Muscle layer of colon (tissue), 2 donors: ENCODE measurements around the gene PIK3C3.
"Not testable (repeated sequence)": the region's sequence is repeated elsewhere in the genome, so short reads cannot be mapped to it uniquely, and the experiment has no call there.

ENCODE experiments used
- H3K27ac ChIP-seq: one replicate; pipeline ENCODE4 v1.7.0; 2013; ENCODE audit warnings: low read depth, mild to moderate bottlenecking, low read length, moderate library complexity
- H3K27me3 ChIP-seq, 2 donors: one replicate each; pipeline ENCODE4 v1.7.0; 2013; ENCODE audit warnings: low read length in 2 of 2, mild to moderate bottlenecking in 2 of 2; ENCODE audit not compliant: insufficient read depth in 2 of 2, control insufficient read depth in 1 of 2
- H3K36me3 ChIP-seq: one replicate; pipeline ENCODE4 v1.7.0; 2013; ENCODE audit warnings: mild to moderate bottlenecking, low read length; ENCODE audit not compliant: insufficient read depth
- H3K4me1 ChIP-seq: one replicate; pipeline ENCODE4 v1.7.0; 2013; ENCODE audit warnings: mild to moderate bottlenecking, low read length; ENCODE audit not compliant: insufficient read depth
- H3K4me3 ChIP-seq, 2 donors: one replicate each; pipeline ENCODE4 v1.7.0; 2013; ENCODE audit warnings: low read length in 2 of 2, low read depth in 1 of 2, mild to moderate bottlenecking in 1 of 2, moderate library complexity in 1 of 2
- H3K9ac ChIP-seq: one replicate; pipeline ENCODE4 v1.7.0; 2013; ENCODE audit warnings: low read length
- H3K9me3 ChIP-seq: one replicate; pipeline ENCODE4 v1.7.0; 2013; ENCODE audit warnings: mild to moderate bottlenecking, low read length
- donor health status: abdominal sarcoma.
- donor health status: Adenocarcinoma of cecum.

Gene PIK3C3

GRCh38 chr18:42107287-42107686 lies 152.3 kb downstream of the PIK3C3 start:
- Histone ChIP-seq H3K4me1 (no peaks in the 10 kb centered on the region), H3K4me3 (no peak overlapping the region), H3K9me3 (no peaks in the 10 kb centered on the region), H3K27me3 (no peaks in the 10 kb centered on the region), H3K9ac (no peak overlapping the region), H3K27ac (no peak overlapping the region), H3K36me3 (no peaks in the 10 kb centered on the region)

DNA sequence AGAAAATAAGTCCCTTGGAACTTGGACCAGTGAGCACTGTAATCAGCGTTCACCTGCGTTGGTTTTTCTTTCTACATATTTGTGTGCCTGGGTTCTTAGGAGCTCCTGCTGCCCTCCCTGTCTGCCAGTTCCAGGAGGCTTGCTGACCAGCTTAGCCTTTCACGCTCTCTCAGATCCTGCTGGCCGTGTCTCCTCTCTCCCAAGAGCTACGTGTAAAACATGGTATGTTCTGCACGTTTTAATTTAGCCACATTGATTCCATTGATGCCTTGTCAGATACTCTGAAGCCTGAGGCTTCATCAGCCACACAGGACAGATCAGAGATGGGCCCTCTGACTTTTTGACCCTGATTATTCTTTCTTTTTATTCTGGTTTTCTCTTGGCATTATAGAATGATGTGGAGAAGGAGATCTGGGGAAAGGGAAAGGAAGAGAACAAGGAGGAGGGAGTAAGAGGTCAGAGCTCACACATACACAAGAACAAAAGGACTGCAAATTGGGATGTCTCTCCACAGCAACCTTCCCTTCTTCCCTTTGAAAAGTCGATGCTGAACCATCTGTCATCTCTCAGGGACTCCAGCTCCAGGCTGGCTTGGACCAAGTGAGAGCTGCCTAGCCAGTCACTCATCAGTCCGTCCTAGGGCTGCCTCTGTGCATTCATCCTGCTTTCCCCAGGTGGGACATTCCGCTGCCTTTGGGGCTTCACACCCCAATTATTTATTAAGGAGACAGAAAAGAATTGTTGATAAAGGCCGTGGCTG lies 152.8 kb downstream of the PIK3C3 start:
- H3K36me3 ChIP-seq = no peaks in the 10 kb centered on the region
- H3K27ac ChIP-seq = no peak overlapping the region
- H3K4me3 ChIP-seq = no peak overlapping the region
- H3K9me3 ChIP-seq = no peaks in the 10 kb centered on the region
- no peak overlapping the region for H3K9ac ChIP-seq
- H3K4me1 ChIP-seq = no peaks in the 10 kb centered on the region
- H3K27me3 ChIP-seq = no peaks in the 10 kb centered on the region

GRCh38 chr18:42112147-42112546 lies 157.1 kb downstream of the PIK3C3 start:
- not testable (repeated sequence) for H3K36me3 ChIP-seq, H3K27ac ChIP-seq, H3K4me3 ChIP-seq, H3K27me3 ChIP-seq, H3K9me3 ChIP-seq, H3K9ac ChIP-seq
- peaks cover 12% of the 10 kb centered on the region for H3K4me1 ChIP-seq

- Histone ChIP-seq H3K4me1 (peaks cover 12% of the 10 kb centered on the region), H3K9me3 (no peaks in the 10 kb centered on the region), H3K4me3 (no peak overlapping the region), H3K36me3 (no peaks in the 10 kb centered on the region), H3K9ac (no peak overlapping the region), H3K27ac (no peak overlapping the region), H3K27me3 (no peaks in the 10 kb centered on the region)
These were observed 157.8 kb downstream of the PIK3C3 start for GRCh38 chr18:42112657-42113420.

GRCh38 chr18:42113529-42114191 lies 158.6 kb downstream of the PIK3C3 start:
- Histone ChIP-seq H3K9ac (no peak overlapping the region), H3K4me1 (peaks cover 12% of the 10 kb centered on the region), H3K4me3 (no peak overlapping the region), H3K9me3 (no peaks in the 10 kb centered on the region), H3K27me3 (no peaks in the 10 kb centered on the region), H3K36me3 (no peaks in the 10 kb centered on the region), H3K27ac (no peak overlapping the region)

DNA sequence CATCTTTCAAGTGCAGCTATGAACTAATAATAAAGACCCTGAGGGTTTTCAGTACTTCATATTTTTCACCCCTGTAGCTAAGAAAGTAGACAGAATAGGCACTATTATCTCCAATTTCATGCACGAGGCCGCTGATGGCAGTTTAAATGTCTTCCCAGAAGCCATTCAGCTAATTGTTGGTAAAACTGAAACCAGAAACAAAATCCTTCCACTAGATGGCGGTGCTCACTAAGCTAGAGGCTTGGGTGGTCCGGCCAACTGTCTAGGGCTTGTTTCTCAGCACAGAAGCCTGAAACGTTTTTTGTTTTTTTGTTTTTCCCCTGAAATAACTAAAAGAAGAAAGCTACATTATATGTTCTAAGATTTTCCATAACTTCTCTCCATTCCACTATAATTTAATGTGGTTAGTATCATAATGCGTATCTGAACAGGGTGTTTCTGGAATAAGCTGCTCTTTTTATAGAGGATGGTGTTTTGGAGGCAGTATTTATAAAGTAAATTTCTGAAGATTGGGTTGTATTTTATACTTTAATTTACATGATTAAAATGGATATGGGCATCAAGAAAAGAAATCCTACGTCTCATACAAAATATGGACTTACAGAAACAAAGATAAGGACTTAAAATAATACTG lies 159.4 kb downstream of the PIK3C3 start:
- no peaks in the 10 kb centered on the region for H3K36me3 ChIP-seq
- H3K27me3 ChIP-seq = no peaks in the 10 kb centered on the region
- H3K9me3 ChIP-seq = no peaks in the 10 kb centered on the region
- H3K27ac ChIP-seq = no peak overlapping the region
- no peak overlapping the region for H3K9ac ChIP-seq
- H3K4me1 ChIP-seq = peaks cover 12% of the 10 kb centered on the region
- no peak overlapping the region for H3K4me3 ChIP-seq

GRCh38 chr18:42126586-42126985 lies 171.6 kb downstream of the PIK3C3 start:
- no peaks in the 10 kb centered on the region for H3K27me3 ChIP-seq
- H3K27ac ChIP-seq = no peak overlapping the region
- H3K4me3 ChIP-seq = no peak overlapping the region
- no peaks in the 10 kb centered on the region for H3K9me3 ChIP-seq
- H3K4me1 ChIP-seq = no peaks in the 10 kb centered on the region
- no peaks in the 10 kb centered on the region for H3K36me3 ChIP-seq
- H3K9ac ChIP-seq = no peak overlapping the region

DNA sequence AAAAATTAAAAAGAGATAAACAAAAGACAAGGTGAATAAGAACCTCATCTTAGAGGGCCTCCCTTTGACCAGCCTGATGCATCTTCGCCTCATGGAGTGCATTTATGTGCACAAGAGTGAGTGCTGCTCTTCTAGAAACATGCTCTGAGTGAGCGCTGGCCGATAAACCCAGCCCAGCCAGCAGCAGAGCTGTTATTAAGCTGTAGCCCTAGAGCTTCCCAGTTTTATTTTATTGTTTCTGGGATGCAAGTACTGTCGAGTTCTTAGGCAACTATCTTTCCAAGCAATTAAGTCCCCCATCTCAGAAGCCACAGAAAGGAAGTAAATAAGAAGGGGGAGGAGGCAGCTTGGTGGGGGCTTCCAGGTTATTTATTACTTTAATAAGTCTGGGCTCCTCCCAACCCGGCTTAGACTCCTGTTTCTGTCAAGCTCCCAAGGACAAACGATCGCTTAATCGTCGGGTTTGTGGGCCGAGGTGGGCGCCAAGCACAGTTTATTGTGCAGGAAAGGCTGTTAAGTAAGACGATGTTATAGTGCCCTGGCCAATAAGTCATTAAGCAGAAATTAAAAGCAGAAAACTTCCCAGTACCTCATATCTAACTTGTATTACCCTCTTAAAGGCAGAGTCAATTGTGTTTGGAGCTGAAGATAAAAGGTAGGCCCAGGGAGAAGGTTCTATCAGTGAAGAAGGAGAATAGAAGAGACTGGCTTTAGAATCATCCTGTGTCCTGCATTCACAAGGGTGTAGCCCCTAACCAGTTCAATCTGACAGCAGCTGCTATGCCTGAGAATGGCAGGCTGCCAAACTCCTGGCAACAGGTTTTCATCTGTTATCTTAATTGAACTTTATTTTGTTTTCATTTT lies 176.3 kb downstream of the PIK3C3 start:
- H3K4me1 ChIP-seq = no peaks in the 10 kb centered on the region
- no peaks in the 10 kb centered on the region for H3K9me3 ChIP-seq
- H3K36me3 ChIP-seq = no peaks in the 10 kb centered on the region
- no peak overlapping the region for H3K9ac ChIP-seq
- no peaks in the 10 kb centered on the region for H3K27me3 ChIP-seq
- no peak overlapping the region for H3K4me3 ChIP-seq
- H3K27ac ChIP-seq = no peak overlapping the region

GRCh38 chr18:42131930-42132244 lies 176.9 kb downstream of the PIK3C3 start:
- Histone ChIP-seq H3K27me3 (no peaks in the 10 kb centered on the region), H3K4me3 (no peak overlapping the region), H3K9ac (no peak overlapping the region), H3K36me3 (no peaks in the 10 kb centered on the region), H3K27ac (no peak overlapping the region), H3K9me3 (no peaks in the 10 kb centered on the region), H3K4me1 (no peaks in the 10 kb centered on the region)
